GM23338 (cell line): ENCODE results near the gene ZNF792. TPM values are rescaled to one million over a fixed set of nuclear protein-coding genes. Genes with fewer than 3 reads are reported as not detected.

Source experiments
- ATAC-seq: fragments of 200-7000 bp; cut with Tn5 transposase; 3 replicates; pipeline ENCODE4 v1.9.1; 2020
- DNase-seq: peaks from one replicate; pipeline ENCODE4 v3.0.0-alpha.2; 2015; ENCODE audit warnings: low spot score
- H2AFZ ChIP-seq: fragments of 200-600 bp; sonication (generic); 2 replicates; pipeline ENCODE4 v1.8.0; 2016; ENCODE audit warnings: antibody characterized with exemption, mild to moderate bottlenecking, moderate library complexity
- H3F3A ChIP-seq: fragments of 200-600 bp; sonication (generic); replicated peaks from 2 replicates; pipeline ENCODE4 v1.8.0; 2017; ENCODE audit warnings: antibody characterized with exemption, mixed run types, low read depth
- H3K27ac ChIP-seq: fragments of 200-600 bp; sonication (generic); 2 replicates; pipeline ENCODE4 v1.6.1; 2016; ENCODE audit warnings: low read depth
- H3K27me3 ChIP-seq: fragments of 200-600 bp; sonication (generic); 2 replicates; pipeline ENCODE4 v1.8.0; 2016; ENCODE audit warnings: mild to moderate bottlenecking, mixed run types, moderate library complexity; ENCODE audit not compliant: insufficient read depth
- H3K36me3 ChIP-seq: fragments of 200-600 bp; sonication (generic); 2 replicates; pipeline ENCODE4 v1.8.0; 2016; ENCODE audit warnings: mild to moderate bottlenecking; ENCODE audit not compliant: insufficient read depth
- H3K4me1 ChIP-seq: fragments of 200-600 bp; sonication (generic); 2 replicates; pipeline ENCODE4 v1.8.0; 2016; ENCODE audit warnings: mild to moderate bottlenecking, moderate library complexity; ENCODE audit not compliant: insufficient read depth
- H3K4me2 ChIP-seq: fragments of 200-600 bp; sonication (generic); 2 replicates; pipeline ENCODE4 v1.7.1; 2017; ENCODE audit warnings: mixed run types
- H3K4me3 ChIP-seq: fragments of 200-600 bp; sonication (generic); 2 replicates; pipeline ENCODE4 v1.6.1; 2016; ENCODE audit warnings: mixed run types
- H3K79me2 ChIP-seq: fragments of 200-600 bp; sonication (generic); replicated peaks from 2 replicates; pipeline ENCODE4 v1.8.0; 2017; ENCODE audit warnings: mild to moderate bottlenecking; ENCODE audit not compliant: insufficient read depth
- H3K9me2 ChIP-seq: fragments of 200-600 bp; sonication (generic); 2 replicates; pipeline ENCODE4 v1.8.0; 2017; ENCODE audit not compliant: insufficient read depth
- H4K20me1 ChIP-seq: fragments of 200-600 bp; sonication (generic); replicated peaks from 2 replicates; pipeline ENCODE4 v1.8.0; 2017; ENCODE audit warnings: mild to moderate bottlenecking; ENCODE audit not compliant: insufficient read depth
- H3K27ac Mint-ChIP-seq: 2 replicates; pipeline ENCODE4 v1.8.0; 2020; ENCODE audit warnings: inconsistent platforms, mild to moderate bottlenecking, moderate library complexity, mixed read lengths
- H3K27me3 Mint-ChIP-seq: 3 replicates; pipeline ENCODE4 v1.8.0; 2022; ENCODE audit warnings: low read depth, mild to moderate bottlenecking, moderate library complexity, mixed read lengths, inconsistent platforms; ENCODE audit not compliant: insufficient read depth, poor library complexity
- H3K36me3 Mint-ChIP-seq: 3 replicates; pipeline ENCODE4 v1.8.0; 2021; ENCODE audit warnings: low read depth, mild to moderate bottlenecking, inconsistent platforms, moderate library complexity, mixed read lengths
- H3K4me1 Mint-ChIP-seq: 3 replicates; pipeline ENCODE4 v1.8.0; 2020; ENCODE audit warnings: mild to moderate bottlenecking, inconsistent platforms, mixed read lengths
- H3K4me3 Mint-ChIP-seq: 3 replicates; pipeline ENCODE4 v1.8.0; 2021; ENCODE audit warnings: moderate library complexity, mild to moderate bottlenecking, inconsistent platforms, mixed read lengths
- H3K9me3 Mint-ChIP-seq: 3 replicates; pipeline ENCODE4 v1.8.0; 2020; ENCODE audit warnings: moderate library complexity, mild to moderate bottlenecking, inconsistent platforms, mixed read lengths
- CREB1 ChIP-seq: fragments of 250-450 bp; sonication (Bioruptor Pico); IDR thresholded peaks from 2 replicates; pipeline ENCODE4 v1.5.0; 2020; ENCODE audit warnings: low read depth, mild to moderate bottlenecking, moderate library complexity
- CTCF ChIP-seq, 2 experiments: fragments of 200-600 bp in 1 of 2; sonication (generic) in 1 of 2; conservative IDR thresholded peaks; 2 replicates each; pipeline versions ENCODE4 v1.5.1 to v1.6.1; 2016 to 2017; ENCODE audit warnings: antibody characterized with exemption in 2 of 2, low read depth in 2 of 2, mild to moderate bottlenecking in 2 of 2, moderate library complexity in 1 of 2
- EZH2 ChIP-seq: fragments of 200-600 bp; sonication (generic); IDR thresholded peaks from one replicate; pipeline ENCODE4 v1.8.0; 2017; ENCODE audit warnings: antibody characterized with exemption, mild to moderate bottlenecking, low read depth; ENCODE audit not compliant: unreplicated experiment
- EZH2phosphoT487 ChIP-seq: fragments of 200-600 bp; sonication (generic); IDR thresholded peaks from one replicate; pipeline ENCODE4 v1.8.1; 2018; ENCODE audit warnings: antibody characterized with exemption; ENCODE audit not compliant: unreplicated experiment
- NANOG ChIP-seq: IDR thresholded peaks from 2 replicates; pipeline ENCODE4 v1.6.1; 2016; ENCODE audit warnings: antibody characterized with exemption, borderline replicate concordance
- REST ChIP-seq: IDR thresholded peaks from one replicate; pipeline ENCODE4 v1.6.1; 2018; ENCODE audit warnings: antibody characterized with exemption; ENCODE audit not compliant: unreplicated experiment
- STAT1 ChIP-seq: IDR thresholded peaks from one replicate; pipeline ENCODE4 v1.6.1; 2016; ENCODE audit warnings: antibody characterized with exemption; ENCODE audit not compliant: unreplicated experiment
- ZNF462 ChIP-seq: fragments of 250-450 bp; sonication (Bioruptor Pico); IDR thresholded peaks from 2 replicates; pipeline ENCODE4 v1.5.0; 2020; ENCODE audit warnings: mild to moderate bottlenecking, moderate library complexity
- polyA plus RNA-seq: library from polyadenylated mRNA; unstranded; fragments of >200 nt; fragmentation: Nextera tagmentation; extraction: Ambion mirVana; gene quantifications from 2 replicates; pipeline ENCODE4 v1.2.1, GENCODE V29; 2016
- total RNA-seq: library from RNA; depleted of rRNA; stranded (reverse); fragments of >200 nt; shearing (Covaris generic); gene quantifications from 2 replicates; pipeline ENCODE4 v1.2.3, GENCODE V29; 2014

ZNF792 gene
- total and polyA plus RNA-seq, 2 experiments from 2014 or later: 1.3 to 12.8 TPM

- peaks cover 36% of the 10 kb centered on the region for H3F3A ChIP-seq
- peaks cover 4% of the 10 kb centered on the region; the same call in 1 of the 3 replicates for H3K4me1 Mint-ChIP-seq
- DNase-seq: no peak
- no peak overlapping the region for H3K4me2 ChIP-seq
- no peak overlapping the region for H3K4me3 Mint-ChIP-seq
- no peaks in the 10 kb centered on the region for H3K27me3 ChIP-seq
- peaks cover 37% of the 10 kb centered on the region for H4K20me1 ChIP-seq
- no peaks in the 10 kb centered on the region; the same call in 2 of the 3 replicates for H3K9me3 Mint-ChIP-seq
- H3K27ac Mint-ChIP-seq: no peak overlapping the region
- no peak overlapping the region for H3K4me3 ChIP-seq
- H3K36me3 ChIP-seq: peaks cover 59% of the 10 kb centered on the region
- peaks cover 89% of the 10 kb centered on the region for H3K36me3 Mint-ChIP-seq
- H3K27ac ChIP-seq: no peak overlapping the region
- no peak for TF ChIP-seq CTCF (conservative IDR thresholded peaks at IDR 0.05; ENCODE audit: low read depth in 2 of 2)
- no peak for TF ChIP-seq CREB1 (CRISPR knock-in tag)
- no peak for TF ChIP-seq EZH2
- TF ChIP-seq REST: no peak
- TF ChIP-seq NANOG: no peak
- TF ChIP-seq ZNF462 (CRISPR knock-in tag): no peak
- no peak for TF ChIP-seq EZH2phosphoT487
- TF ChIP-seq STAT1: no peak
- ATAC-seq: no peak
- H3K4me1 ChIP-seq: no peaks in the 10 kb centered on the region
- H3K9me2 ChIP-seq: no peaks in the 10 kb centered on the region
- no peak overlapping the region for H2AFZ ChIP-seq
- H3K27me3 Mint-ChIP-seq: peaks cover 30% of the 10 kb centered on the region
- peaks cover 26% of the 10 kb centered on the region for H3K79me2 ChIP-seq
These were observed 47.2 kb upstream of the ZNF792 start for GRCh38 chr19:35011091-35011689.
